Activated CD8-positive, alpha-beta memory T cell treated with anti-CD3 and anti-CD28 coated beads for 1 hour (primary cell): ENCODE measurements around the gene DMRTB1.

Experiments used
- DNase-seq, 2 donors: peaks; one replicate each; pipeline ENCODE4 v3.0.0-alpha.2; 2020; ENCODE audit warnings: low read depth in 1 of 2; ENCODE audit errors: extremely low read depth in 1 of 2

DMRTB1 gene

DNA sequence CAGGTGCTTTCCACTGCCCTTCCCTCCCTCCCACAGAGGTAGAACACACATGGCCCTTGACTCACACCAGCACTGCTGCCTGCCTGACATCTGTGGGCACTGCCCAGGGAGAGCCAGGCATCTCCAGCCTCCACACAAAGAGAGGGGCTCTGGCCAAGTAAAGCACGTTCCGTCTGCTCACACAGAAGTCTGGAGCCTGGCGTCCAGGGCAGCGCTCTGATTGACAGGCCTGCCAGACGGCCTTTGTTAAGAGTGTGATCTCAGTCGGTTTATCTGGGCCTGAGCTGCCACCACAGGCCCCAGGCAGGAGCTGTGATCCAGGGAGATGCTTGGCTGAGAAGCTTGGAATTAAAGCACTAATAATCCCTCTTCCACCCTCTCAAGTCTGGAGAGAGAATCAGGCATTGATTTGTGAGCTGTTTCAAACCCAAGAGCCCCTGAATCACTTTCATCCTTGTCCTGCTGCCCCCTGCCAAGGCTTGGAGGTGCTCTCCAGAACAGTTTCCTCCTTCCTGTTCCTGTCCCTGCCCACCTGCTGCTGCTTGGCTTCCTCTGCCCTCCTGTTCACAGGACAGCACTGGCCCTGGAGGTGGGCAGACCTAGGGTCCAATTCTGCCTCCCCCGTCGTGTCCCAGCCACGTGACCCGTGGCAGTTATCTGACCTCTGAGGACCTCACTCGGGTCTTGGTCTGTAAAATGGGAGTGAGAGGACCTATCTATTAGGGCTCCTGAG, 3.7 kb downstream of the DMRTB1 start:
- DNase-seq = no peak

DNA sequence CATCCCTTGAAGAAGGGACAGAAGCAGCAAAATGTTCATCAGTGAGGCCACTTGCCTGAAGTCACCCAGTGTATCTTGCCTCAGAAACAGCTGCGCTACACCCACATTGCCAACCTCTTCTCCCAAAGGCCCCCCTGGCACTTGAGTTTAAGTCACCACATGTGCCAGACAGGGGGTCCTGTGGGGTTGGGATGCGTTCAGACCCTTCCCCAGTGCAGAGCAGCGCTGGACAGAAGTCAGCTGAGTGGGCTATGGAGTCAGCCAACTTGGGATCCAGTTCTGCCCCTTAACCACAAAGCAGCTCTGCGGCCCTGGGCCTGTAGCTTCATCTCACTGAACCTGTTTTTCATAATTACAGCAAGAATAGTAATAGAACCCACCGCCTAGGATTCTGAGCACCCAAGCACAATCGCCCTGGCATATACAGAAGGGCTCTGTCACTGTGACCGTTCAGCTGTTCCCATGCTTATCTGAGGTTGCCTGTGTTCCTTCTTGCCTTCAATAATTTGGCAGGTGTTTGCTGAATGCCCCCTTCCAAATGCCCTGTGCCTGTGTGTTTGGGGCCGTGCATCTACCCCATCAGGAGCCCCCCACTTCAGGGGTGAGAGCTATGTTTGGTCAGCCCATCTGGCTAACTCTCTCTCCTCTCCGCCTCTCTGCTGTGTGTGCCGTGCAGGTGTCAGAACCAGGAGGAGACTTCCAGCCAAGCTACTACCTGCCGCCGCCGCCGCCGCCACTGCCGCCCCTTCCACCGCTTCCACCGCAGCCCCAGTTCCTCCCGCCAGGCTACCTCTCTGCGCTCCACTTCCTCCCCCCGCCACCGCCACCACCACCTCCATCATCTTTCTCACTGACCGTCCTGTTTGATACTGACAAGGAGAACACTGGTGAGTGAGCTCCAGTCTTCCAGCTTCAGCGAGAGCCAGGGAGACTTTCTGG, 5.0 kb downstream of the DMRTB1 start:
- DNase-seq = no peak

DNA sequence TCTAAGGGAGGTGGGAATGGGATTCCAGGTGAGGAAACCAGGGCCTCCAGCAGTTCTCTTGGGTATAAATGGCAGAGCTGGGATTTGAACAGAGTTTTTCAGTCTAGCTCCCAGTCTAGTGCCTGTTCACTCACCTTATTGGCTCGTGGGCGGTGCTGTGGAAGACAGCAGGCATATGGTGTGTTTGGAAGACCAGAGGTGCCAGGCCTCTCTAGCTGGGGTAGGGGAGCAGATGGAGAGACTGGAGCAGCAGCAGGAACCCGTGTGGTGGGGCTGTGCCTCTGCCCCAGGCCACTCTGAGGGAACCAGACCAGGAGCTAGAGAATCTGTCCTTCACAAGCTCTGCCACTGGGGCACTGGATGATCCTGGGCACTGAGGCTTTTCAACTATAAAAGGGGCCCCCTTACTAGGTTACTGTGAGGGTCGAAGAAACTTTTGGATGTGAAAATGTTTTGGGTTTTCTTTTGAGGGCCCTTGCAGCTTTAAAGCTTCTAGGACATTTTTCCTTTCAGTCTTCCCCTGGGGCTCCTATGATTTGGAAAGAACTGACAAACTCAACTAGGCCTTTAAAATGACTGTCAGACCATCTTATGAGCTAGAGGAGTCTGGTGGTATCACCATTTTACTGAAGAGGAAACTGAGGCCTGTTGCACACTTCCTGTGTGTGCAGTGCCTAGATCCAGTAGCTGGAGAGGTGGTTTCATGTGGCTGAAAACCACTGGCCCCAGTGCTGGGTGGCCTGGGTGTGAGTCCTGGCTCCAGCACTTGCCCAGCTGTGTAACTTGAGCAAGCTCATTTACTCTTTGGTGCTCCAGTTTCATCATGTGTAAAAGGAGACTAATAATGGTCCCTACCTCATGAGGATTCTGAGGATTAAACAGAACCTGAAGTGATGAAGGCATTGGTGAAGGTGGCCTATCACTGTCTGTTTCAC, 6.1 kb downstream of the DMRTB1 start:
- DNase-seq = no peak

GRCh38 chr1:53467391-53467790, 8.2 kb downstream of the DMRTB1 start:
- no peak for DNase-seq

DNA sequence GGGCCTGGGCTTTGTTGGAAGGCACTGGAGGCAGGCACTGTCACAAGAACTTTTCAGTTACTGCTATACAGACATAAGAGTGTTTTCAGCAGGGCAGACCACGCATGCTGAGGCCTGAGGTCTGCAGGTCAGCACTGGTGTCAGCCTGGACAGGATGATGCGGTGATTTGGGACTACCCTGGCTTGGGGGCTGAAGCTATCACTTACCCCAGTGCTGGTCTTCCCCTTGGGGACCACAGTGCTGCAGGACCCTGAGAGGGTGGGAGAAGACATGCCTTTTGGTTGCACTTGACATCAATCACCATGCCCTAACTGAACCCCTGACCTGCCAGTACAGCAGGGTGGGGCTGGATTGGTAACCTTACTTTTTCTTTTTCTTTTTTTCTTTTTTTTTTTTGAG, 9.2 kb downstream of the DMRTB1 start:
- no peak for DNase-seq

DNA sequence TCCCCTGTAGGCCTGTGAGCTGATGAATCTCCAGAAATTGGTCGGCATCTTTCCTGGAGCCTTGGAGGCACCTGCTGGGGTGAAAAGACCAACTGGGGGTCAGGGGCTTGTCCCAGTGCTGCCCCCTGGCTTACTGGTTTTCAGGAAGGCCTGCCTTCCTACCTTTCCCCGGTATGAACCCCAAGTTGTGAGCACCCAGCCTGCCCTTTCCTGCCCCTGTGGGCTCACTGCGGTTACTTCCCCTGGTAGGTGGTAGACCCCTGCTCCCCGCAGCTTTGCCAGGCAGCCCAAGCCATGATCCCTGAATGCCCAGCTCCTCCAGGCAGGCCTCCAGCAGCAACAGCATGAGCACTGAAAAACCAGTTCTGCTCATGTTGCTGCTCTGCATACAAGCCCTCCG, 10.2 kb downstream of the DMRTB1 start:
- DNase-seq = no peak

- no peak for DNase-seq
Observed at GRCh38 chr1:53470155-53470554, 11.0 kb downstream of the DMRTB1 start.

GRCh38 chr1:53470584-53470983, 11.4 kb downstream of the DMRTB1 start:
- DNase-seq = no peak

DNA sequence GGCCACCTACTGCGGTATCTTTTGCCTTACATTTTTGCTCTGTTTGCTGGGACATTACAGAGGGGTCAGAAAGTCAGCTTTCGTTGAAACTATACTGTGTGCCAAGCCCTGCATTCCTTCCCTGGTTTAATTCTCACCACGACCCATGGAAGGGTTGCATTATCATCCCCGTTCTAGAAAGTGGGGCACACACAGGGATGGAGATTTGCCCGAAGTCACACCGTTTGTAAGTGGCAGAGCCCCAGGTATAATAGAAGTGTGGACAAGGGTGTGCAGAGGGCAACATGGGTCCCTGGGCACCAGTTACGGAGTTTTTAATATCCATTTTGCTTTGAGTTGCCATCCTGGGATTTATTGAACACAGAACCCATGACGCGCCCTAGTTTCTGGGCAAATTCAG, 11.8 kb downstream of the DMRTB1 start:
- no peak for DNase-seq

DNA sequence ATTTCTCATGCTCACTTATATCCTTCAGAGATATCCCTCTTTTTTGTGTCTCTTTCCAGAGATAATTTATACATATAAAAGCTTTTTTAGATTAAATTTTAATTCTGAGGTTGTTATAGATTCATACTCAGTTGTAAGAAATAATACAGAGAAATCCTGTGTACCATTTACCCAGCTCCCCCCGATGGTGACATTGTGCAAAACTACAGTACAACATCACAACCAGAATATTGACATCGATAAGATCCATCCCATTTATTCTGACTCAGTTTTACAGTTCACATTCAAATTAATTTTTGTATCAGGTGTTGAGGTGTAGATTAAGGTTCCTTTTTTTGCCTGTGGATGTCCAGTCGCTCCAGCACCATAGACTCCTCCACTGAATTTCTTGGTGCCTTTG, 14.3 kb downstream of the DMRTB1 start:
- no peak for DNase-seq

DNA sequence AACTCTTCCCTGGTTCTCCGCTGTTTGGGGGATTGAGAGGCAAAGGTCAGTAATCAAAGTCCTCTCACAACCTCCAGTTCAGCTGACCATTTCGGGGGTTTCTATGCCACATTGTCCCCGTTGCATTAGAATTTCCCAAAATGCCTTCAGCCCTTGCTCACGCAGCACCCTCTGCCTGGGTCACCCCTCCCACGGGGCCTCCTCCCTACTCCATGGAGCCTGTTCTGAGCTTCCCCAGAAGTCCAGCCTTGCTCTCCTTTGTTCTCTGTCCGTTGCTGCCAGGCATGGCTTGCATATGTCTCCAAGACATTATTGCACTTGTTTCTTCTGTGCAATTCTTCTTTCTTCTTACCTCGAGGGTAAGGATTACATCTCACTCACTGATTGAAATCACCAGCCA, 16.5 kb downstream of the DMRTB1 start:
- no peak for DNase-seq

GRCh38 chr1:53476579-53476978, 17.4 kb downstream of the DMRTB1 start:
- DNase-seq = no peak

GRCh38 chr1:53477651-53478501, 18.7 kb downstream of the DMRTB1 start:
- no peak for DNase-seq

GRCh38 chr1:53478502-53478818, 19.3 kb downstream of the DMRTB1 start:
- no peak for DNase-seq

DNA sequence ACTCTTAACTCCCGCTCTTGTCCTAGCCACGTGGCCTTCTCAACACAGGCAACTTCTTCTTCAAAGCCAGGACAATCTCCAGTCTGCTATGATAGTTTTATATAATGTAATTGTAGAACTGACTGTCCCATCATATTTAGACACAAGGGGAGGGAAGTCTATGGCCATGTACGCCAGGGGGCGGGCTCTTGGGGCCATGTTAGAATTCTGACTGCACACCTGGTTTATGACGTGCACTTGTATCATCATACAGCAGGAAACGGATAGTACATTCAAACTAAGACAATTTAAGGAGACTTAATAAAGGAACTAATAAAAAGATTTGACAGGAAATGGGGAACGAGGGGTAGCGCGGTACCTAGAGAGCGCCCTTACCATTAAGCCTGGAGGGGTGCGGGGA, 21.5 kb downstream of the DMRTB1 start:
- no peak for DNase-seq

DNA sequence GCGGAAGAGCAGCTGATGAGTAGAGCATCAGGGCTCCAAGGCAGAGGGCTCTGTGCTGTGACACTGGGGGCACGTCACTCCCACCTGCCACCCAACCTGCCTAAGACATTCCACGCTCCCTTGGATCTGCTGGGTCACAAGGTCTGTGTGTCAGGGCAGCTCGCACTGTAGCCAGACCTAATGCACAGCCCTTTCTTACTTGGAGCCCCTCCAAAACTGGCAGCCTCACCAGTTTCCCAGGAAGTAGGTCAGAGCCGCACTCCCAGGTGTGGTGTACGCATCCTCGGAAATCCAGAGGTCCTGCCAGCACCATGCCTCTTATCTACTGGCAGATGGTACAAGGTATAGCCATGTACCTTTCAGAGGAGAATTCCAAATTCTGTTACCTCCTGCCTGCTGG, 22.3 kb downstream of the DMRTB1 start:
- DNase-seq = no peak

GRCh38 chr1:53482441-53483153, 23.4 kb downstream of the DMRTB1 start:
- no peak for DNase-seq

DNA sequence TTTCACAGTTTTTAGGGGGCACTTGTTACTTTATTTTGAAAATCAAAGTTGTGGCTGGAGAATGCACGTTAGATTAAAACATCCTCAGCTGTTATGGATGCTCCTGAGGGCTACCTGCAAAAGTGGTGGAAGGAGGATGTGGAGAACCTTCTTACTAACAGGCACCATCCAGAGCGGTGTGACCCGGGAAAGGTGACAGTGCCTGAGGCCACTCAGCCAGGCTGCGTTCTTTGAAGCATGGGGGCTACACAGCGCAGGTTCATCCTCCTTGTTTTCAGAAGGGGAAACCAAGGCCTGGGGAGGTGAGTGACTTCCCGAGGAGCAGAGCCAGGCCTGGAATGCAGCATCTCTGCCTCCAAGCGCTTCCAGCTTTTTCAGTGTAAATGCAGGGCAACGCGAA, 24.0 kb downstream of the DMRTB1 start:
- DNase-seq = no peak

GRCh38 chr1:53483656-53484055, 24.5 kb downstream of the DMRTB1 start:
- DNase-seq = no peak
